Central memory CD8-positive, alpha-beta T cell (primary cell): Measurements from ENCODE around the gene GNMT.
"Not testable (repeated sequence)": the region's sequence is repeated elsewhere in the genome, so short reads cannot be mapped to it uniquely, and the experiment has no call there.

Experiments
- ATAC-seq: fragments of 150-1000 bp; cut with Tn5 transposase; replicated peaks from 2 replicates; pipeline ENCODE4 v1.10.0; 2022; ENCODE audit warnings: mild to moderate bottlenecking, moderate FRiP score, moderate number of reproducible peaks; ENCODE audit not compliant: poor library complexity, severe bottlenecking; ENCODE audit errors: extremely low read depth
- DNase-seq, 2 donors: peaks; one replicate each; pipeline ENCODE4 v3.0.0; 2021; ENCODE audit warnings: low spot score in 2 of 2
- H3K27ac Mint-ChIP-seq: one replicate; pipeline ENCODE4 v1.8.0; 2022; ENCODE audit warnings: low read depth, mild to moderate bottlenecking, moderate library complexity, mixed read lengths
- H3K27me3 Mint-ChIP-seq: one replicate; pipeline ENCODE4 v1.8.0; 2022; ENCODE audit warnings: mixed read lengths
- H3K36me3 Mint-ChIP-seq: one replicate; pipeline ENCODE4 v1.8.0; 2022; ENCODE audit warnings: mild to moderate bottlenecking, moderate library complexity, mixed read lengths; ENCODE audit not compliant: insufficient read depth
- H3K4me1 Mint-ChIP-seq: one replicate; pipeline ENCODE4 v1.8.0; 2022; ENCODE audit warnings: mixed read lengths
- H3K4me3 Mint-ChIP-seq: one replicate; pipeline ENCODE4 v1.8.0; 2022; ENCODE audit warnings: mild to moderate bottlenecking, moderate library complexity, mixed read lengths
- H3K9me3 Mint-ChIP-seq: one replicate; pipeline ENCODE4 v1.8.0; 2022; ENCODE audit warnings: mixed read lengths

Gene GNMT

DNA sequence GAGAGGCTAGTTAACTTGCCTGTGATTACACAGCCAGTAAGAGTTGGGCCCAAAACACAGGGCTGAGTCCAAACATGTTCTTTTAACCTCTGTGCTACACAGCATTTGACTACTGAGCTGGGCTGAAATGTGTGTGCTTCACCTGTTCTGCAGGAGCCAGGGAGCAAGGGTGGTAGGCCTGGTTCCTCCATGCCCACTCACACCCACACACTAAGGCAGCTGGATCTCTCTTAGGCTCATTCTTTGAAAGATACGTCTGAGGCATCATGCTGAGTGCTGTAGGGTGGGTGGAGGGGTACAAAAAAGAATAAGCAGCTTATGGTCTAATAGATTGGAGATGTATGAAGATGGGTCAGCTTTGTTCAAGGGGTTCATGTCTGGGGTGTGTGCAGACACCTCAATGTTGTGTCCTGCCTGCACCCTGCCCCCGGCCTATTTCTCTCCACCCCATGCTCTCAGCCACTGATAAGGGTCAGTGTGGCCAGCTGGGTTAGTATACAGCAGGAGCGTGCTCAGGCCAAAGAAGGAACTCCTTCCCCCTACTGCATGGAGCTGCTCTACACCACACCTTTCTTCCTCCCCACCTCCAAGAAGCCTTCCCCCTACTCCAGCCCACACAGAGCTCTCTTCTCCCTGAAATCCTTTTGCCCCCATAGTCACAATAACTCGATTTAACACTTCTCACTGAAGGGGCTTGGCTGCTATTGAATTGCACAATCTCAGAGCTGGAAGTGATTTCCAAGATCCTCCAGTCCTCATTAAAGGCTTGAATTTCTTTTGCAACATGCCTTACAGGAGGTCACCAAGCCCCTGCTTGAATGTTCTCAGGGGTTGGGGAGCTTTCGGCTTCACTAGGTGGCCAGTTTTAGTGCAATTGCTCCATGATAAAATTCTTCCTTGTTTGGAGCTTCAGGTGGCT lies 27.2 kb downstream of the GNMT start:
- peaks cover 62% of the 10 kb centered on the region for H3K4me1 Mint-ChIP-seq
- peaks cover 14% of the 10 kb centered on the region for H3K36me3 Mint-ChIP-seq
- DNase-seq = no peak
- H3K27ac Mint-ChIP-seq = no peak overlapping the region
- H3K4me3 Mint-ChIP-seq = no peak overlapping the region
- ATAC-seq = no peak
- H3K27me3 Mint-ChIP-seq = no peaks in the 10 kb centered on the region
- H3K9me3 Mint-ChIP-seq = no peaks in the 10 kb centered on the region

DNA sequence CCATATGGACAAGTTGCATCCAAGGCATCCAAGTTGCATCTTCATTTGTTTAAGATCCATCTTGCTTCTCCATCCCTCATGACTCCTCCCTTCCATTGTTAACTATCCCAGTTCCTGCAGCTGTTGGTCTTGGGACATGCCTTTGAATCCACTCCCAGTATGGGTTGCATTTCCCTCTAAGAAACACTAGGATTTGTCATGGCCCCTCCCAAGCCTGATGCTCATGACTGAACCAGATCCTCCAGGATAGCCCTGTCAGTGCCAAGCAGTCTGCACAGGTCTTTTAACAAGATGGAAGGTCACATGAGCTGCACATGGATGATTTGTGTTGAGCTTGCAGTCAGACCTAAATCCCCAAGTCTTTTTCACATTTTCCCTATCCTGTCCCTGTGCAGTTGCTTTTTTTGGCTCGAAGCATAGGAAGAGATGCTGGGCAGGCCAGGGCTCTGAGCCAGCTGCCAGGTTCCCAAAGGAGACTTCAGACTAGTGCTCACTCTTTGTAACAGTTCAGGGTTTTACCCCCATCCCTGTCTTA lies 28.0 kb downstream of the GNMT start:
- peaks cover 62% of the 10 kb centered on the region for H3K4me1 Mint-ChIP-seq
- no peak for DNase-seq
- H3K4me3 Mint-ChIP-seq = no peak overlapping the region
- H3K27ac Mint-ChIP-seq = no peak overlapping the region
- H3K9me3 Mint-ChIP-seq = no peaks in the 10 kb centered on the region
- H3K27me3 Mint-ChIP-seq = no peaks in the 10 kb centered on the region
- no peak for ATAC-seq
- H3K36me3 Mint-ChIP-seq = peaks cover 16% of the 10 kb centered on the region

DNA sequence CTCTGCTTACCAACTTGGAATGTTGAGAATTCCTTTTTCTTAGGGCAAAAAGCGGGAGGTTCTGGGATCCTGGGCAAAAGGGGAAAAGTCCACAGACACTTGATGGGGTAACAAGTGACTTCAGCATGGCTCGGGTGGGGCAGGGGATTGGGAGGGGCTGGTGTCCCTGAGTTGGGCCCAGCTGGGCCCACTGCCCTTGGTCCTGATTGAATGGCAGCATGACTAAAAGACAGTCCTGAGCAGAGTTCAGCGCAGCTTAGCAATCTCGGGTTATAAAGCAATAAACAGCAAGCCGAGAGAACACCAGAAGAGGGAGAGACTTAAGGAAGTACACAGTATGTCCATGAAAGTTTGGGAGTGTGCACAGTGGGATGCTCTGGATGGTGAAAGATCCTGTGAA lies 29.4 kb downstream of the GNMT start:
- H3K36me3 Mint-ChIP-seq = peaks cover 14% of the 10 kb centered on the region
- no peak for DNase-seq
- no peak overlapping the region for H3K4me3 Mint-ChIP-seq

GRCh38 chr6:42993445-42993844 lies 32.9 kb downstream of the GNMT start:
- no peaks in the 10 kb centered on the region for H3K27me3 Mint-ChIP-seq
- ATAC-seq (no peak), DNase-seq (no peak)
- H3K27ac Mint-ChIP-seq = no peak overlapping the region
- H3K4me3 Mint-ChIP-seq = no peak overlapping the region
- H3K4me1 Mint-ChIP-seq = peaks cover 24% of the 10 kb centered on the region
- no peaks in the 10 kb centered on the region for H3K9me3 Mint-ChIP-seq
- H3K36me3 Mint-ChIP-seq = peaks cover 15% of the 10 kb centered on the region

More for the DNA sequence above, 29.4 kb downstream of the GNMT start:
- Mint-ChIP-seq H3K4me1 (peaks cover 55% of the 10 kb centered on the region), H3K27me3 (no peaks in the 10 kb centered on the region), H3K27ac (peak overlapping the region; percentile 35), H3K9me3 (no peaks in the 10 kb centered on the region)
- ATAC-seq = no peak

DNA sequence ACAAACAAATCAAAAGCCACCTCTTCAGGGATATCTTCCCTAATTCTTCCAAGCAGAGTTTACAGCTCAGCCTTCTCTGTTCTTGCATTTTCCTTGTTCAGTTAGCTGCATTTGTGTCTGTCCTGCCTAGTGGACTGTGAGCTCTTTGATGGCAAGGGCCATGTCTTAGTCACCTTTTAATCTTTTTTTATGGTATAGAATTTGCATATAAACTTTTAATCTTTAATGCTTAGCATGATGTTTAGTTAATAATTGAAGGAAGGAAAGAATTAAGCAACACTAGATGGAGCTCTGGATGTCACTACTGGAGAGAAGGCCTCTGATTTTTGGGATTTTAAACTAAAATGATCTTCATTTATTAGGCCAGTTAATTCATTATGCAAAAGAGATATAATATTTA lies 36.0 kb downstream of the GNMT start:
- no peaks in the 10 kb centered on the region for H3K9me3 Mint-ChIP-seq
- no peak overlapping the region for H3K4me3 Mint-ChIP-seq
- peaks cover 12% of the 10 kb centered on the region for H3K36me3 Mint-ChIP-seq
- peaks cover 9% of the 10 kb centered on the region for H3K4me1 Mint-ChIP-seq
- H3K27me3 Mint-ChIP-seq = no peaks in the 10 kb centered on the region
- ATAC-seq = no peak
- H3K27ac Mint-ChIP-seq = no peak overlapping the region
- no peak for DNase-seq

- ATAC-seq, H3K4me1 Mint-ChIP-seq, DNase-seq, H3K9me3 Mint-ChIP-seq, H3K27ac Mint-ChIP-seq, H3K4me3 Mint-ChIP-seq, H3K27me3 Mint-ChIP-seq: not testable (repeated sequence)
- peaks cover 18% of the 10 kb centered on the region for H3K36me3 Mint-ChIP-seq
Observed at GRCh38 chr6:42998205-42998604, 37.7 kb downstream of the GNMT start.

DNA sequence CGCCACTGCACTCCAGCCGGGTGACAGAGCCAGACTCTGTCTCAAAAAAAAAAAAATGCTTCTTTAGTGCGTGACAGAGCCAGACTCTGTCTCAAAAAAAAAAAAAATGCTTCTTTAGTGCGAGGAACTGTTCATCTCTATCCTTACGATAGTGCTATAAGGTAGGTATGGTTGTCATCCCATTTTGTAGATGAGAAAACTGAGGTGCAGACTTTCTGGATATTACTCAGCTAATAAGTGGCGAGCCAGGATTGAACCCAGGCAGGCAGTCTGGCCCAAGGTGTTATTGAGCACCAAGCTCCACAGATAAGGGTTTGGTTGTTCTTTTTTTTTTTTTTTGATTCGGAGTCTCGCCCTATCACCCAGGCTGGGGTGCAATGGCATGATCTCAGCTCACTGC lies 41.3 kb downstream of the GNMT start:
- ATAC-seq (no peak), DNase-seq (no peak)
- peaks cover 4% of the 10 kb centered on the region for H3K4me1 Mint-ChIP-seq
- peaks cover 19% of the 10 kb centered on the region for H3K36me3 Mint-ChIP-seq
- no peak overlapping the region for H3K4me3 Mint-ChIP-seq
- no peaks in the 10 kb centered on the region for H3K9me3 Mint-ChIP-seq
- H3K27me3 Mint-ChIP-seq = no peaks in the 10 kb centered on the region
- no peak overlapping the region for H3K27ac Mint-ChIP-seq

DNA sequence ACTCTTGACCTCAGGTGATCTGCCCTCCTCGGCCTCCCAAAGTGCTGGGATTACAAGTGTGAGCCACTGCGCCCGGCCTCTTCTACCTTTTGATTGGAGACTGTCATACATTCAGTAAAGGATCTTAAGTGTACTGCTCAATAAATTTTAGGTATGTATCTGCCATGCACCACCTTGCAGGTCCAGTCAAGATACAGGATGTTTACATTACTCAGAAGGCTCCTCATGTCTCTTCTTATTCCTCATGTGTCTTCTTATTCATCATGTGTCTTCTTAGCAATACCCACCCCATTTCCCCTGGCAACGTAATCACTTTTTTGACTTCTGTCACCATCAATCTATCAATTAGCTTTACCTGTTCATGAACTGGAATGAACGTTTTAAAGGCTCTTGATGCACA lies 45.3 kb downstream of the GNMT start:
- H3K4me1 Mint-ChIP-seq = peaks cover under 1% of the 10 kb centered on the region
- no peak overlapping the region for H3K4me3 Mint-ChIP-seq
- ATAC-seq (no peak), DNase-seq (no peak)
- H3K27ac Mint-ChIP-seq = peak overlapping the region; percentile 67
- peaks cover 24% of the 10 kb centered on the region for H3K36me3 Mint-ChIP-seq
- no peaks in the 10 kb centered on the region for H3K27me3 Mint-ChIP-seq
- H3K9me3 Mint-ChIP-seq = no peaks in the 10 kb centered on the region

DNA sequence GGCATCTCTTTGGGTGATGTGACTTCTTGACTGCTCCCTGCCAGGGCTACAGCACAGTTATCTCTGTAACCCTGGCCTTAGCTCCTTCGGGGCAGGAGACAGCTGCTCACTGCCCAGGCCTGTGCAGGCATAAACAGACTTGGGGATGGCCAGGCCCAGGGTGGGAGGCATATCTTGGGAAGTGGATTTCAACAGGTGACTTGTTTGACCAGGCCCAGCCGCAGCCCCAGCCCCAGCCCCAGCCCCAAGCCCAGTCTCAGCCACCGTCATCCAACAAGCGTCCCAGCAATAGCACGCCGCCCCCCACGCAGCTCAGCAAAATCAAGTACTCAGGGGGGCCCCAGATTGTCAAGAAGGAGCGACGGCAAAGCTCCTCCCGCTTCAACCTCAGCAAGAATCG lies 45.7 kb downstream of the GNMT start:
- Mint-ChIP-seq H3K4me1 (peaks cover under 1% of the 10 kb centered on the region), H3K4me3 (no peak overlapping the region), H3K27ac (peak overlapping the region; percentile 67), H3K9me3 (no peaks in the 10 kb centered on the region), H3K36me3 (peaks cover 24% of the 10 kb centered on the region), H3K27me3 (no peaks in the 10 kb centered on the region)
- ATAC-seq (no peak), DNase-seq (no peak)

DNA sequence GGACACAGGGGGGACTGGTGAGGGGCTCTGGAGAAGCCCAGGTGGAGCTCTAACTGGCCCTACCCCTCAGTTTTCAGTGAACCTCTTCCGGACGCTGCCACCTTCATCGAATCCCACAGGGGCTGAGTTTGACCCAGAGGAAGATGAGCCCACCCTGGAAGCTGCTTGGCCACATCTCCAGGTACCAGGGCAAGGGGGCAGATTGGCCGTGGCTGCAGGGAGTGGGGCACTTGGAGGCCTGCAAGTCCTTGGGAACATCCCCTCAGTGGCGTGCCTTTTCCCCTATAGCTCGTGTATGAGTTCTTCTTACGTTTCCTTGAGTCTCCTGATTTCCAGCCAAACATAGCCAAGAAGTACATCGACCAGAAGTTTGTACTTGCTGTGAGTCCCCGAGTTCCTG lies 46.6 kb downstream of the GNMT start:
- DNase-seq = no peak
- Mint-ChIP-seq H3K27ac (no peak overlapping the region), H3K9me3 (no peaks in the 10 kb centered on the region), H3K4me3 (no peak overlapping the region), H3K4me1 (peaks cover 9% of the 10 kb centered on the region), H3K36me3 (peaks cover 25% of the 10 kb centered on the region), H3K27me3 (no peaks in the 10 kb centered on the region)
- no peak for ATAC-seq

DNA sequence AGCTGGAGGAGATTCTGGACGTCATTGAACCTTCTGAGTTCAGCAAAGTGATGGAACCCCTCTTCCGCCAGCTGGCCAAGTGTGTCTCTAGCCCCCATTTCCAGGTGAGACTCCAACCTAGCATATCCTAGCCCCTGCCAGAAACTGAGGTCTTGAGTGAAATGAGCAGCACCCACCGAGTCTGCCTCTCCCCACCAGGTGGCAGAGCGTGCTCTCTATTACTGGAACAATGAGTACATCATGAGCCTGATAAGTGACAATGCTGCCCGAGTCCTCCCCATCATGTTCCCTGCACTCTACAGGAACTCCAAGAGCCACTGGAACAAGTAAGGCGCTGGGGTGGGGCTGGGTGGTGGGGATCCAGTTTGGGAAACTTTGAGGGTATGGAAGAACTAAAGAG lies 48.6 kb downstream of the GNMT start:
- Mint-ChIP-seq H3K4me3 (no peak overlapping the region), H3K27ac (no peak overlapping the region), H3K27me3 (no peaks in the 10 kb centered on the region), H3K4me1 (peaks cover 29% of the 10 kb centered on the region), H3K36me3 (peaks cover 25% of the 10 kb centered on the region), H3K9me3 (no peaks in the 10 kb centered on the region)
- ATAC-seq (no peak), DNase-seq (no peak)

- no peak for DNase-seq
- H3K4me3 Mint-ChIP-seq = no peak overlapping the region
- H3K27ac Mint-ChIP-seq = no peak overlapping the region
- H3K4me1 Mint-ChIP-seq = peaks cover 43% of the 10 kb centered on the region
- ATAC-seq = no peak
- H3K36me3 Mint-ChIP-seq = peaks cover 23% of the 10 kb centered on the region
- H3K9me3 Mint-ChIP-seq = no peaks in the 10 kb centered on the region
- H3K27me3 Mint-ChIP-seq = no peaks in the 10 kb centered on the region
Observed at GRCh38 chr6:43011207-43011606, 50.7 kb downstream of the GNMT start.

DNA sequence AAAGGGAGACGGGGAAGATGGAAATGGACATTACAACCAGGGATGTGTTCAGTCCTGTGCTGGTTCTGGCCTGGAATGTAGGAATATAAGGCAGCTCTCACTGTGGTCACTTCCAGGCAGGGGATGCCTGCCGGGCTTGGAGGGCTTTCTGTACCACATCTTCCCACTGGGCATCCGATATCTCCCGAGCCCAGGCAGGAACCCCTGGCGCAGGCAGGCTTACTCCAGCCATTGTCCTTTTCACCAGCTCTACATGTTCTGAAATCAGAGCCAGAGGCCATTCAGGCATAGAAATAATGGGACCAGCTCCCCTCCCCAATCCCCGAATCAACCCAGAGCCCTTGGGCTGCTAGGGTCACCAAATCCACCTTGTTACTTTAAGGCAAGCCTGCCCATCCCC lies 51.8 kb downstream of the GNMT start:
- DNase-seq = no peak
- Mint-ChIP-seq H3K27me3 (no peaks in the 10 kb centered on the region), H3K4me3 (peak overlapping the region; percentile 89), H3K9me3 (no peaks in the 10 kb centered on the region), H3K36me3 (peaks cover 15% of the 10 kb centered on the region), H3K27ac (peak overlapping the region; percentile 92), H3K4me1 (peaks cover 45% of the 10 kb centered on the region)
- no peak for ATAC-seq
